AG04450 (cell line): ENCODE measurements around the gene CASP8AP2. TPM values are rescaled to one million over a fixed set of nuclear protein-coding genes. Genes with fewer than 3 reads are reported as not detected.
A peak's percentile ranks its signal among the peaks of the same experiment; 100 is the strongest.
"Not testable (repeated sequence)": the region's sequence is repeated elsewhere in the genome, so short reads cannot be mapped to it uniquely, and the experiment has no call there.

Source experiments
- CTCF ChIA-PET: fragments of 300-600, 350-600 bp; formaldehyde crosslinking; extraction: SDS; loops from one replicate; lab custom pipeline; 2022; ENCODE audit warnings: antibody characterized with exemption, inconsistent platforms; lab: Charles Lee
- POLR2A ChIA-PET: fragments of 350-600 bp; formaldehyde crosslinking; extraction: SDS; loops from one replicate; lab custom pipeline; 2021; ENCODE audit warnings: antibody characterized with exemption, inconsistent platforms; lab: Yijun Ruan, JAX
- DNase-seq: peaks from one replicate; pipeline ENCODE4 v3.0.0-alpha.2; 2011; ENCODE audit warnings: low read depth, low spot score
- H3K27ac ChIP-seq: one replicate; pipeline ENCODE4 v1.5.1; 2012; ENCODE audit warnings: low read depth, low read length, control low read depth
- H3K27me3 ChIP-seq: one replicate; pipeline ENCODE4 v1.6.0; 2012; ENCODE audit warnings: low read length; ENCODE audit not compliant: control insufficient read depth, insufficient read depth
- H3K4me3 ChIP-seq: 2 replicates; pipeline ENCODE4 v1.5.1; 2011; ENCODE audit warnings: mild to moderate bottlenecking, low read depth, low read length, control low read depth
- H3K9me3 ChIP-seq: 2 replicates; pipeline ENCODE4 v1.5.1; 2012; ENCODE audit warnings: low read length; ENCODE audit not compliant: control insufficient read depth, insufficient read depth
- polyA plus RNA-seq: library from polyadenylated mRNA; depleted of rRNA; stranded (reverse); fragments of >200 nt; gene quantifications from 2 replicates; pipeline ENCODE4 v1.2.3, GENCODE V29; 2011
- TF ChIP-seq, protein P1 (sequence below): IDR thresholded peaks from 2 replicates; pipeline ENCODE4 v1.5.1; 2011; ENCODE audit warnings: low read depth, low read length, control low read depth, inconsistent platforms

The CASP8AP2 gene
- polyA plus RNA-seq, 1 experiment = 10.8 TPM

DNA sequence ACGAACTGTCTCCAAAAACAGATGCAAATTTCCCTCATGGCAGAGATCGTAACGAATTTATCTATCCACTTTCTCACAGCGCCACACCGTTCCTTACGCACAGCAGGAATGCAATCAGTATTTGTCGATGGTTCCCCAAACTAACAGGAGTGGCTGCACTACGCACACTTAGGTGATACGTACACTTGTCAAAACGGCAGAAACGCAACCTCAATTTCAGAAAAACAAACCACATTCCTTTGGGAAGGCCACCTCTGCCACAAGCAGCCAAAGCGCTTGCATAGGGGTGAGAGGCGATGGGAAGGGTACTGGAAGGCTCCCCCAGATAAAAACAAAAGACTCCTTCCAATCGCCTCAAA lies 10.7 kb upstream of the CASP8AP2 start:
- ChIA-PET POLR2A (interaction anchor here (2.0 kb wide), 1 partner anchor 10 kb away, joined by 14 read pairs; the partner anchor contains the start of gene CASP8AP2), CTCF (interaction anchor here (0.7 to 2.0 kb wide), 2 partner anchors 16 to 135 kb away, joined by 4 read pairs; no protein-coding TSS in a partner anchor)
- Histone ChIP-seq H3K4me3 (peak overlapping the region; percentile 98), H3K9me3 (peaks cover 3% of the 10 kb centered on the region; the same call in 1 of the 2 replicates), H3K27ac (peak overlapping the region; percentile 81), H3K27me3 (no peaks in the 10 kb centered on the region)
- DNase-seq = no peak
- TF ChIP-seq, protein P1, sequence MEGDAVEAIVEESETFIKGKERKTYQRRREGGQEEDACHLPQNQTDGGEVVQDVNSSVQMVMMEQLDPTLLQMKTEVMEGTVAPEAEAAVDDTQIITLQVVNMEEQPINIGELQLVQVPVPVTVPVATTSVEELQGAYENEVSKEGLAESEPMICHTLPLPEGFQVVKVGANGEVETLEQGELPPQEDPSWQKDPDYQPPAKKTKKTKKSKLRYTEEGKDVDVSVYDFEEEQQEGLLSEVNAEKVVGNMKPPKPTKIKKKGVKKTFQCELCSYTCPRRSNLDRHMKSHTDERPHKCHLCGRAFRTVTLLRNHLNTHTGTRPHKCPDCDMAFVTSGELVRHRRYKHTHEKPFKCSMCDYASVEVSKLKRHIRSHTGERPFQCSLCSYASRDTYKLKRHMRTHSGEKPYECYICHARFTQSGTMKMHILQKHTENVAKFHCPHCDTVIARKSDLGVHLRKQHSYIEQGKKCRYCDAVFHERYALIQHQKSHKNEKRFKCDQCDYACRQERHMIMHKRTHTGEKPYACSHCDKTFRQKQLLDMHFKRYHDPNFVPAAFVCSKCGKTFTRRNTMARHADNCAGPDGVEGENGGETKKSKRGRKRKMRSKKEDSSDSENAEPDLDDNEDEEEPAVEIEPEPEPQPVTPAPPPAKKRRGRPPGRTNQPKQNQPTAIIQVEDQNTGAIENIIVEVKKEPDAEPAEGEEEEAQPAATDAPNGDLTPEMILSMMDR = no peak

DNA sequence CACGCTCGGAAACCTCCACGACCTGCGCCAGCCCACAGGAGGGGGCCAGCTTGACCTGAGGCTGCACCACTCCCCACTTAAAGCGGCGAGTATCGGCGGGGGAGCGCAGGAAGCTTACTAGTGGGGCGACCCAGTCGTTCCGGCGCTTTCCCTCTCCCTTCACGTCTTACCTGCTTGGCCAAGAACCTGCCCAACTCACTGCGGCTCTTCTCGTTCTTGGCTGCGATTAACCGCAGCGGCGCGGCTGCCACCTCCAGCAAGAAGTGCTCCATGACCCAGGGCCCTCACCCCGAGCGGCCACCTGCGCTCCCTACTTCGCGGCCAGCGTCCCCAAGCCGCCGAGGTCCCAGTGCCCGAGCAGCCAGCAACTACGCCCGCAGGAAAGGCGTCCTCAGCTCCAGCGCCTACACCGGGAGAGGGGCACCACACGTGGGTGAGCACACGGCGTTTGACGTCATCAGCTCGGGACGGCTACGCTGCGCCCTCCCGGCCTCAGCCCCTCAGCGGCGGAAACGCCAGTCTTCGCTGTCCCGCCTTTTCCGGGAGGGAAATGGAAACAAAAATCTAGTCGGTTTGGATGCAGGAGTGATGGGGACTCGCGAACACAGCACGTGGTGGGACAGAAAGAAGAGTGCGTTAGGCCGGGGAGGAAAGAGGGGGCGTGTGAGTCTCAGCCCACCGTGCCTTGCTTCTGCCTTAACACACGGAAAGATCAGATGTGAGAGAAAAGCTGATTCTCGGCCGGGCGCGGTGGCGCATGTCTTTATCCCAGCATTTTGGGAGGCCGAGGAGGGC lies 10.1 kb upstream of the CASP8AP2 start, which contains the start of gene MDN1:
Gene MDN1, minus strand, starts transcription at position 459 of the 795 bp plus-strand sequence. Its CDS starts 187 bp downstream, at position 272.
- TF ChIP-seq, protein P1 = no peak
- CTCF ChIA-PET = interaction anchor here (0.6 to 2.0 kb wide), 5 partner anchors 9 to 136 kb away, joined by 3 to 5 read pairs (median 4); no protein-coding TSS in a partner anchor
- POLR2A ChIA-PET = interaction anchor here (2.0 kb wide), 1 partner anchor 10 kb away, joined by 14 read pairs; the partner anchor contains the start of gene CASP8AP2

GRCh38 chr6:89826029-89826528 lies 3.6 kb upstream of the CASP8AP2 start:
- Histone ChIP-seq H3K9me3 (no peaks in the 10 kb centered on the region; the same call in 1 of the 2 replicates), H3K27me3 (no peaks in the 10 kb centered on the region), H3K4me3 (no peak overlapping the region), H3K27ac (no peak overlapping the region)
- CTCF ChIA-PET = no interaction called here
- POLR2A ChIA-PET = no interaction called here
- DNase-seq = no peak
- TF ChIP-seq, protein P1 = no peak

More for the DNA sequence above, 10.1 kb upstream of the CASP8AP2 start, which contains the start of gene MDN1:
- DNase-seq = peak; percentile 82
- no peaks in the 10 kb centered on the region for H3K27me3 ChIP-seq
- H3K27ac ChIP-seq = peak within 1 kb of the TSS; percentile 81
- H3K9me3 ChIP-seq = peaks cover 3% of the 10 kb centered on the region; the same call in 1 of the 2 replicates
- peak within 1 kb of the TSS; percentile 98 for H3K4me3 ChIP-seq

DNA sequence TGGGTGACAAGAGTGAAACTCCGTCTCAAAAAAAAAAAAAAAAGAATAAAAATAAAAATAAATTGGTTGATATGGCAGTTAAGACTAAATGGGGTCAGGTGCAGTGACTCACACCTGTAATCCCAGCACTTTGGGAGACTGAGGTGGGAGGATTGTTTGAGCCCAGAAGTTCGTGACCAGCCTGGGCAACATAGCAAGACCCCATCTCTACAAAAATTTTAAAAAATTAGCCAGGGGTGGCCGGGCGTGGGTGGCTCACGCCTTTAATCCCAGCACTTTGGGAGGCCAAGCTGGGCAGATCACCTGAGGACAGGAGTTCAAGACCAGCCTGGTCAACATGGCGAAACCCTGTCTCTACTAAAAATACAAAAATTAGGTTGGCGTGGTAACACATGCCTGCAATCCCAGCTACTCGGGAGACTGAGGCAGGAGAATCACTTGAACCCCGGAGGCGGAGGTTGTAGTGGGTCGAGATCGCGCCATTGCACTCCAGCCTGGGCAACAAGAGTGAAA lies 1.1 kb upstream of the CASP8AP2 start:
- H3K9me3 ChIP-seq, H3K27ac ChIP-seq, DNase-seq, H3K27me3 ChIP-seq: not testable (repeated sequence)
- POLR2A ChIA-PET = interaction anchor here (0.6 to 1.7 kb wide), 4 partner anchors 9 to 487 kb away, joined by 3 to 14 read pairs (median 4); partner anchors contain the start of gene MDN1
- H3K4me3 ChIP-seq = peak overlapping the region; percentile 82
- CTCF ChIA-PET = interaction anchor here (0.6 to 2.1 kb wide), 5 partner anchors 8 to 112 kb away, joined by 3 to 6 read pairs (median 5); partner anchors contain the start of gene MDN1

DNA sequence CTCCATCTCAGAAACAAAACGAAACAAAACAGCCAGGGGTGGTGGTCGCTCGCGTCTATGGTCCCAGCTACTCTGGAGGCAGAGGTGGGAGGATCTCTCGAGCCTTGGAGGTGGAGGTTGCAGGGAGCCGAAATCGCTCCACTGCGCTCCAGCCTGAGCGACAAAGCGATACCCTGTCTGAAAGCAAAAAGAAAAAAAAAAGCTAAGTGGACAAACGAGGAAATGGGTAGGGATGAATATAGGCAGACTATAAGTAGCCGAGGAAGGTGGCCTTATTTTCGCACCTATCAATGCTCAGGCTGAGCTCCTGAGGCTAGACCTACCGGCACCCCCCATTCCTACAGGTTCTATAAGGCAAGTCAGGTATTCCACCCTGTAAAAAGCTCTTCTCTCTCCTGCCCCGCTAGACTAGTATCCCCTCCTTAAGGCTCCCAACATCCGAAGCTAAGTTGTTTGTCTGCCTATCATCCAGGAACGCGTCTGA lies 650 bp upstream of the CASP8AP2 start:
- TF ChIP-seq, protein P1 = no peak
- H3K9me3 ChIP-seq = no peaks in the 10 kb centered on the region; the same call in 1 of the 2 replicates
- H3K4me3 ChIP-seq = peak overlapping the region; percentile 82
- POLR2A ChIA-PET = interaction anchor here (0.6 to 1.7 kb wide), 7 partner anchors 9 to 886 kb away, joined by 3 to 14 read pairs (median 3); partner anchors contain the start of gene MDN1
- DNase-seq = no peak
- no peaks in the 10 kb centered on the region for H3K27me3 ChIP-seq
- peak overlapping the region; percentile 47 for H3K27ac ChIP-seq
- CTCF ChIA-PET = interaction anchor here (0.6 to 2.1 kb wide), 5 partner anchors 9 to 413 kb away, joined by 3 to 6 read pairs (median 4); partner anchors contain the start of gene MDN1
